ENCODE measurements around the gene ARL3.

DNA sequence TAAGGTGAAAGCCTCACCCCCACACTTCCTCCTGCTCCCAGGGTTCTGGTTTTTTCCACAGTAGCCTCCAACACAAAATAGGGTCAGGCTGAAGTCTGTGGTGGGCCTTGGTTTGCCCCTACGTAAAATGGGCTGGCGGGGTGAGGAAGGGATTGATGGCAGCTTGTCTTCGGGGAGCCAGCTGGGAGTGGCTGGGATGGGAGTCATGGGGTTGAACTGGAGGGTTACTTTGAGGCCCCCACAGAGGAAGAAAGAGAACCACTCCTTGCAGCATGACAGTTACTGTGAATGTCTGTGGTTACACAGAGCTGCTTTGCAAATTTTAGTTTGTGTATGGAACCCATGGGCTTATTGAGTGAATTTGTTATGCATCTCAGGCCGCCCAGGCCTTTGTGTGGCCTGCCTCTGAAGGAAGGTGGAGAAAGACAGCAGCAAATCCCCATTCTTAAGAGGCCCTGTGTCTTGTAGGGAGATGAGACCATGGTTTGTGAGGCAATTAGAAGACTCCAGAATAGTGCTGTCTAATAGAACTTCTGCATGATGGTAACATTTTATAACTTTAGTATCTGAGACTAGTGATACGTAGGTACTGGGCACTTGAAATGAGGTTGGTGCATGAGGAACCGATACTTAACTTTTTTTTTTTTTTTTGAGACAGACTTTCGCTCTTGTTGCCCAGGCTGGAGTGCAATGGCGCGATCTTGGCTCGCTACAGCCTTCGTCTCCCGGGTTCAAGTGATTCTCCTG is 61.9 kb downstream of the ARL3 start:
- TF ChIP-seq, protein P1, sequence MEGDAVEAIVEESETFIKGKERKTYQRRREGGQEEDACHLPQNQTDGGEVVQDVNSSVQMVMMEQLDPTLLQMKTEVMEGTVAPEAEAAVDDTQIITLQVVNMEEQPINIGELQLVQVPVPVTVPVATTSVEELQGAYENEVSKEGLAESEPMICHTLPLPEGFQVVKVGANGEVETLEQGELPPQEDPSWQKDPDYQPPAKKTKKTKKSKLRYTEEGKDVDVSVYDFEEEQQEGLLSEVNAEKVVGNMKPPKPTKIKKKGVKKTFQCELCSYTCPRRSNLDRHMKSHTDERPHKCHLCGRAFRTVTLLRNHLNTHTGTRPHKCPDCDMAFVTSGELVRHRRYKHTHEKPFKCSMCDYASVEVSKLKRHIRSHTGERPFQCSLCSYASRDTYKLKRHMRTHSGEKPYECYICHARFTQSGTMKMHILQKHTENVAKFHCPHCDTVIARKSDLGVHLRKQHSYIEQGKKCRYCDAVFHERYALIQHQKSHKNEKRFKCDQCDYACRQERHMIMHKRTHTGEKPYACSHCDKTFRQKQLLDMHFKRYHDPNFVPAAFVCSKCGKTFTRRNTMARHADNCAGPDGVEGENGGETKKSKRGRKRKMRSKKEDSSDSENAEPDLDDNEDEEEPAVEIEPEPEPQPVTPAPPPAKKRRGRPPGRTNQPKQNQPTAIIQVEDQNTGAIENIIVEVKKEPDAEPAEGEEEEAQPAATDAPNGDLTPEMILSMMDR (IDR thresholded peaks at IDR 0.05): no peak
- TF ChIP-seq ZFX (IDR thresholded peaks at IDR 0.05; ENCODE audit: borderline replicate concordance): no peak
